ENCODE data around the gene CMTR1. TPM values are rescaled to one million over a fixed set of nuclear protein-coding genes. Genes with fewer than 3 reads are reported as not detected.
A peak's percentile ranks its signal among the peaks of the same experiment; 100 is the strongest.

CMTR1 gene
- total RNA-seq, 1 experiment from 2014 or later, result 28.7 TPM

- Histone ChIP-seq H3K27me3 (ENCODE audit: low read length) (no peaks in the 10 kb centered on the region), H3K27ac (ENCODE audit: low read length) (no peak overlapping the region), H3K79me2 (ENCODE audit: low read length) (peaks cover 8% of the 10 kb centered on the region; the same call in 1 of the 2 replicates), H3K4me1 (ENCODE audit: low read length) (peaks cover 29% of the 10 kb centered on the region), H3K36me3 (ENCODE audit: insufficient read depth, low read length) (no peaks in the 10 kb centered on the region), H2AFZ (ENCODE audit: low read length) (no peak overlapping the region; the same call in 1 of the 2 replicates), H3K9me2 (replicated peaks; ENCODE audit: insufficient read depth, low read length) (no peaks in the 10 kb centered on the region), H3K9me3 (ENCODE audit: low read length) (no peaks in the 10 kb centered on the region), H4K20me1 (ENCODE audit: insufficient read depth, low read depth, low read length) (no peaks in the 10 kb centered on the region), H3K4me3 (ENCODE audit: low read length) (no peak overlapping the region; the same call in 1 of the 2 replicates), H3K4me2 (ENCODE audit: low read depth, low read length, poor library complexity, severe bottlenecking) (peak overlapping the region; percentile 11), H3K9ac (ENCODE audit: low read length) (no peak overlapping the region; the same call in 1 of the 2 replicates)
- no peak for DNase-seq
These were observed 70.4 kb downstream of the CMTR1 start for GRCh38 chr6:37503309-37503965.

DNA sequence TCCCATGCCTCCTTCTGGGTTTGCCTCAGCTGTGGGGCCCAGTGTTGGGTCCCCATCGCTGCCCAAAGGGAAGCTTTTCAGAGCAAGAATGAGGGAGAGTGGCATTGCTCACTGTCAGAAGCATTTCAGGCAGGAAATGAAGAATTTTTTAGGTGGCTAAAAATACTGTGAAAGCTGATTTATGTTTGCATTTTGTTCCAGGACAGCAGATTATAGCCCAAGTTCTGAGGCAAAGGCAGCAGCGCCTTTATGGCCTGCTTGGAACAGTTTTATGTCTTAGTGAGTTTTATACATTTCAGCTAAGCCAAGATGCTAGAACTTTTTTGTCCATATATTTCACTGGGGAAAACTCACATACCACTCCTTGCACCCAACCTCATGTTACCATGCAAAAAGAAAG, 71.0 kb downstream of the CMTR1 start:
- Histone ChIP-seq H3K79me2 (ENCODE audit: low read length) (peaks cover 4% of the 10 kb centered on the region; the same call in 1 of the 2 replicates), H3K9me2 (replicated peaks; ENCODE audit: insufficient read depth, low read length) (no peaks in the 10 kb centered on the region), H3K9me3 (ENCODE audit: low read length) (no peaks in the 10 kb centered on the region), H3K36me3 (ENCODE audit: insufficient read depth, low read length) (no peaks in the 10 kb centered on the region), H3K9ac (ENCODE audit: low read length) (no peak overlapping the region; the same call in 1 of the 2 replicates), H3K27me3 (ENCODE audit: low read length) (no peaks in the 10 kb centered on the region), H3K27ac (ENCODE audit: low read length) (no peak overlapping the region), H4K20me1 (ENCODE audit: insufficient read depth, low read depth, low read length) (no peaks in the 10 kb centered on the region), H2AFZ (ENCODE audit: low read length) (no peak overlapping the region; the same call in 1 of the 2 replicates), H3K4me1 (ENCODE audit: low read length) (peaks cover 23% of the 10 kb centered on the region), H3K4me3 (ENCODE audit: low read length) (no peak overlapping the region; the same call in 1 of the 2 replicates), H3K4me2 (ENCODE audit: low read depth, low read length, poor library complexity, severe bottlenecking) (peak overlapping the region; percentile 11)
- peak; percentile 52 for DNase-seq

DNA sequence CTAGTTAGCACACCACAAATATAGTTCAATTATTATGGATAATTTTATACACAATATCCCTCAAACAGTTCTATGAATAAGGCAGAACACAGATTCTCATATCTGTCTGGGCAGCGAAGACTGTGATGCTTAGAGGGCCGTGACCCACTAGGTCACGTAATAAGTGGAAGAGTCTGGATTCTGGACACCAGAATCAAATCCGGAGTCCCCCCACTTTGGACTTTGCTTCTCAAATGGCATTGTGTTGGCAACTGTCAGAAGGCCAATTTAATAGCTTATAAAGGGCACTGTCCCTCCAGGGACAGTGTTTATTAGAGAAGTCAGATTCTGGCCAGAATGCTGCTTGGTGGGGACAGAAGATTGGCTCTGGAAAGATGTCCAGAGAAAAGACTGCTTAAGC, 73.5 kb downstream of the CMTR1 start:
- Histone ChIP-seq H3K27me3 (ENCODE audit: low read length) (no peaks in the 10 kb centered on the region), H4K20me1 (ENCODE audit: insufficient read depth, low read depth, low read length) (no peaks in the 10 kb centered on the region), H3K79me2 (ENCODE audit: low read length) (no peaks in the 10 kb centered on the region), H3K4me2 (ENCODE audit: low read depth, low read length, poor library complexity, severe bottlenecking) (no peak overlapping the region), H3K4me1 (ENCODE audit: low read length) (peaks cover 17% of the 10 kb centered on the region), H3K27ac (ENCODE audit: low read length) (no peak overlapping the region), H3K9me2 (replicated peaks; ENCODE audit: insufficient read depth, low read length) (no peaks in the 10 kb centered on the region), H3K9me3 (ENCODE audit: low read length) (no peaks in the 10 kb centered on the region), H3K36me3 (ENCODE audit: insufficient read depth, low read length) (no peaks in the 10 kb centered on the region), H3K4me3 (ENCODE audit: low read length) (no peak overlapping the region), H3K9ac (ENCODE audit: low read length) (no peak overlapping the region), H2AFZ (ENCODE audit: low read length) (no peak overlapping the region)
- no peak for DNase-seq

DNA sequence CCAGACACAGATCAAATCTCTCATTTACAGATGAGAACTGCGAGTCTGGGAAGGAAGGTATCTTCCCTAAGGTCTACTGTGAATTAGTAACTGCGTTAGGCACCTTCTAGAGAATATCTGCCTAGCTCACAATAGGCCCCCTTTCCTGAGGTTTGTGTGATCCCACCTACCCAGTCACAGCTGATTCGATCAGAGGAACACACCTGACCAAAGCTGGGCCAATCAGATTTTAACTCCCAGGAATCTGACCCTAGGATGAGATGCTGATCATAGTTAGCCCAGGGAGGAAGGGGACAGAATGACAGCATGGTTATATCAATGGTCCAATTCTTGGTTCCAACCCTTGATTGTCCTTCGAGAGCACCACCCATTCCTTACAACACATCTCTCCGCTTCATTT, 74.1 kb downstream of the CMTR1 start:
- H3K9me3 ChIP-seq (ENCODE audit: low read length), result no peaks in the 10 kb centered on the region
- no peak overlapping the region for H3K4me3 ChIP-seq (ENCODE audit: low read length)
- H3K9ac ChIP-seq (ENCODE audit: low read length), result no peak overlapping the region
- no peak overlapping the region for H3K27ac ChIP-seq (ENCODE audit: low read length)
- H3K27me3 ChIP-seq (ENCODE audit: low read length), result no peaks in the 10 kb centered on the region
- peaks cover 17% of the 10 kb centered on the region for H3K4me1 ChIP-seq (ENCODE audit: low read length)
- H3K9me2 ChIP-seq (replicated peaks; ENCODE audit: insufficient read depth, low read length), result no peaks in the 10 kb centered on the region
- DNase-seq, result no peak
- H3K79me2 ChIP-seq (ENCODE audit: low read length), result no peaks in the 10 kb centered on the region
- no peaks in the 10 kb centered on the region for H3K36me3 ChIP-seq (ENCODE audit: insufficient read depth, low read length)
- H4K20me1 ChIP-seq (ENCODE audit: insufficient read depth, low read depth, low read length), result no peaks in the 10 kb centered on the region
- no peak overlapping the region for H2AFZ ChIP-seq (ENCODE audit: low read length)
- no peak overlapping the region for H3K4me2 ChIP-seq (ENCODE audit: low read depth, low read length, poor library complexity, severe bottlenecking)

DNA sequence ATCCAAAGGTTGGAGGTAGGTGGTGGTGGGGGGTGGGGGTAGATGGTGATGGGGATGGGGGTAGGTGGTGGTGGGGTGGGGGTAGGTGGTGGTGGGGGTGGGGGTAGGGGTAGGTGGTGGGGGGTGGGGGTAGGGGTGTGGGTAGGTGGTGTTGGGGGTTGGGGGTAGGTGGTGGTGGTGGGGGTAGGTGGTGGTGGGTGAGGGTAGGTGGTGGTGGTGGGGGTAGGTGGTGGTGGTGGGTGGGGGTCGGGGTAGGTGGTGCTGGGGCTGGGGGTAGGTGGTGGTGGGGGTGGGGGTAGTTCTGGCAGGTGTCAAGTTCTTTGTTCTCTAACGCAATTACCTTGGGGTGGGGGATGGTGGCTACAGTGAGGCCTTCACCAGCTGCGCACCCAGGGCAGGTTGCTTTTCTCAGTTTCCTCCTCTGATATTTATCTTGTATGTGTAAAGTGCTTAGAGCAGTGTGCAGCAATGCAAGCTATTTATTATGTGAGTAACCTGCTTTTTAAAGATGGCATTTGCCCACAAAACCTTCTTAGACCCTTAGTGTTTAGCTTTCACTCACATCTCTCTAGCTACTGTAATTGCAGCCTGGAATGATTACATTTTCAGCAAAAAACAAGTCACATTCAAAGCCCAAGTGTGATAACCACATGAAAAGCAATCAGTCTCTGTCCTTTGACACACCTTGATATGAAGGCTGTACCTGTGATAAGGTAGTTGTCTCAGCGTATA, 74.8 kb downstream of the CMTR1 start:
- Histone ChIP-seq H3K36me3 (ENCODE audit: insufficient read depth, low read length) (no peaks in the 10 kb centered on the region), H3K9me3 (ENCODE audit: low read length) (no peaks in the 10 kb centered on the region), H3K27me3 (ENCODE audit: low read length) (no peaks in the 10 kb centered on the region), H2AFZ (ENCODE audit: low read length) (no peak overlapping the region), H3K4me2 (ENCODE audit: low read depth, low read length, poor library complexity, severe bottlenecking) (no peak overlapping the region), H3K4me1 (ENCODE audit: low read length) (peaks cover 16% of the 10 kb centered on the region), H3K27ac (ENCODE audit: low read length) (no peak overlapping the region), H3K4me3 (ENCODE audit: low read length) (no peak overlapping the region), H3K9me2 (replicated peaks; ENCODE audit: insufficient read depth, low read length) (no peaks in the 10 kb centered on the region), H4K20me1 (ENCODE audit: insufficient read depth, low read depth, low read length) (no peaks in the 10 kb centered on the region), H3K9ac (ENCODE audit: low read length) (no peak overlapping the region), H3K79me2 (ENCODE audit: low read length) (no peaks in the 10 kb centered on the region)
- no peak for DNase-seq

DNA sequence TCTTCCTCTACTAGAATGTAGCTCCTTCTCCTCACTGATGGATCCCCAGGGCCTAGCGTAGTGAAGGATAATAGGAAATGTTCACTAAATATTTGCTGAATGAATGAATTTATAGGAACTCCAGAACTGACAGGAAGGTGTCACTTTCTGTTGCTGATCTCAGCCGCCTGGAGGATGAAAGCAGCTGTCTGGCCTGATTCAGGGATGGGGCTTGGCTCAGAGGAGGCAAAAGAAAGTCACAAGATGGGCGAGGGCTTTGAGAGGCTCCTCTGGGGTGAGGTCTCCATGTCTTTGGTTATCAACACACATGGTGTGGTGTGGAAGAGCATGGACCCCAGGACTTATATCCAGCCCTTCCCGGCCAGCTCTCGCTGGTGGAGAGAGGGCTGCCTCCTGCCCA, 78.2 kb downstream of the CMTR1 start:
- no peak overlapping the region for H3K27ac ChIP-seq (ENCODE audit: low read length)
- no peaks in the 10 kb centered on the region for H3K9me3 ChIP-seq (ENCODE audit: low read length)
- H4K20me1 ChIP-seq (ENCODE audit: insufficient read depth, low read depth, low read length), result no peaks in the 10 kb centered on the region
- H2AFZ ChIP-seq (ENCODE audit: low read length), result no peak overlapping the region
- no peaks in the 10 kb centered on the region for H3K27me3 ChIP-seq (ENCODE audit: low read length)
- no peak overlapping the region for H3K9ac ChIP-seq (ENCODE audit: low read length)
- H3K4me3 ChIP-seq (ENCODE audit: low read length), result no peak overlapping the region
- no peak for DNase-seq
- H3K79me2 ChIP-seq (ENCODE audit: low read length), result no peaks in the 10 kb centered on the region
- H3K36me3 ChIP-seq (ENCODE audit: insufficient read depth, low read length), result no peaks in the 10 kb centered on the region
- no peaks in the 10 kb centered on the region for H3K9me2 ChIP-seq (replicated peaks; ENCODE audit: insufficient read depth, low read length)
- no peak overlapping the region for H3K4me2 ChIP-seq (ENCODE audit: low read depth, low read length, poor library complexity, severe bottlenecking)
- H3K4me1 ChIP-seq (ENCODE audit: low read length), result no peaks in the 10 kb centered on the region

GRCh38 chr6:37511910-37512399, 78.9 kb downstream of the CMTR1 start:
- Histone ChIP-seq H3K36me3 (ENCODE audit: insufficient read depth, low read length) (no peaks in the 10 kb centered on the region), H3K79me2 (ENCODE audit: low read length) (no peaks in the 10 kb centered on the region), H2AFZ (ENCODE audit: low read length) (no peak overlapping the region), H3K9ac (ENCODE audit: low read length) (no peak overlapping the region), H3K9me2 (replicated peaks; ENCODE audit: insufficient read depth, low read length) (no peaks in the 10 kb centered on the region), H3K4me1 (ENCODE audit: low read length) (peaks cover 3% of the 10 kb centered on the region; the same call in 1 of the 2 replicates), H3K4me3 (ENCODE audit: low read length) (no peak overlapping the region), H4K20me1 (ENCODE audit: insufficient read depth, low read depth, low read length) (no peaks in the 10 kb centered on the region), H3K27ac (ENCODE audit: low read length) (no peak overlapping the region), H3K27me3 (ENCODE audit: low read length) (no peaks in the 10 kb centered on the region), H3K4me2 (ENCODE audit: low read depth, low read length, poor library complexity, severe bottlenecking) (no peak overlapping the region), H3K9me3 (ENCODE audit: low read length) (no peaks in the 10 kb centered on the region)
- no peak for DNase-seq

GRCh38 chr6:37512400-37513011, 79.5 kb downstream of the CMTR1 start:
- Histone ChIP-seq H3K36me3 (ENCODE audit: insufficient read depth, low read length) (no peaks in the 10 kb centered on the region), H3K9ac (ENCODE audit: low read length) (no peak overlapping the region), H3K79me2 (ENCODE audit: low read length) (no peaks in the 10 kb centered on the region), H4K20me1 (ENCODE audit: insufficient read depth, low read depth, low read length) (no peaks in the 10 kb centered on the region), H3K4me2 (ENCODE audit: low read depth, low read length, poor library complexity, severe bottlenecking) (no peak overlapping the region), H3K27ac (ENCODE audit: low read length) (no peak overlapping the region), H3K27me3 (ENCODE audit: low read length) (no peaks in the 10 kb centered on the region), H3K9me3 (ENCODE audit: low read length) (no peaks in the 10 kb centered on the region), H3K4me1 (ENCODE audit: low read length) (peaks cover 3% of the 10 kb centered on the region; the same call in 1 of the 2 replicates), H2AFZ (ENCODE audit: low read length) (no peak overlapping the region), H3K4me3 (ENCODE audit: low read length) (no peak overlapping the region), H3K9me2 (replicated peaks; ENCODE audit: insufficient read depth, low read length) (no peaks in the 10 kb centered on the region)
- no peak for DNase-seq

Data from Karpas-422 (cell line).